ENCODE measurements around the gene CERS6. TPM values are rescaled to one million over a fixed set of nuclear protein-coding genes. Genes with fewer than 3 reads are reported as not detected.

Gene CERS6
- total and polyA plus RNA-seq, 10 donors: 2.5 to 22.3 (median 12.8) TPM

- H3K27ac ChIP-seq: no peak overlapping the region
- 77 to 89% (median 88%) methylated on average over 2 of the region's 2 CpGs for WGBS, 5 donors
- no peak for TF ChIP-seq CTCF (IDR thresholded peaks at IDR 0.05 in 8 of 11, conservative IDR thresholded peaks at IDR 0.05 in 3 of 11)
- DNase-seq: no peak
- H3K4me1 ChIP-seq: no peaks in the 10 kb centered on the region
- intact Hi-C loops (cut with DNase I; ENCODE audit: low total_unique reads): loop anchor here (5.0 kb wide), 1 partner anchor 149 kb away; no protein-coding TSS in a partner anchor
- peaks cover 0 to 32% (median 4%) of the 10 kb centered on the region in 6 donors for H3K36me3 ChIP-seq
- no peaks in the 10 kb centered on the region for H3K27me3 ChIP-seq (replicated peaks in 1 of 7)
- H3K9me3 ChIP-seq: peaks cover 0 to 9% (median 2%) of the 10 kb centered on the region in 8 donors
- H3K4me3 ChIP-seq: no peak overlapping the region
These were observed 317.1 kb downstream of the CERS6 start for GRCh38 chr2:168773128-168773527.

GRCh38 chr2:168773719-168774521, 317.8 kb downstream of the CERS6 start:
- H3K27ac ChIP-seq: no peak overlapping the region

GRCh38 chr2:168775837-168776236, 319.8 kb downstream of the CERS6 start:
- Histone ChIP-seq H3K4me1 (no peaks in the 10 kb centered on the region), H3K27me3 (replicated peaks in 1 of 7) (no peaks in the 10 kb centered on the region), H3K4me3 (no peak overlapping the region), H3K36me3 (peaks cover 0 to 7% (median 0%) of the 10 kb centered on the region in 6 donors), H3K27ac (no peak overlapping the region), H3K9me3 (peaks cover 0 to 9% (median 2%) of the 10 kb centered on the region in 8 donors)
- 0% methylated on average over 1 of the region's 1 CpG for WGBS, 5 donors
- intact Hi-C loops (cut with DNase I; ENCODE audit: low total_unique reads): no loop called here
- no peak for DNase-seq
- TF ChIP-seq POLR2A (IDR thresholded peaks at IDR 0.05): no peak
- no peak for TF ChIP-seq POLR2AphosphoS5 (IDR thresholded peaks at IDR 0.05)

More at GRCh38 chr2:168773719-168774521, 317.8 kb downstream of the CERS6 start:
- intact Hi-C loops (cut with DNase I; ENCODE audit: low total_unique reads): loop anchor here (5.0 kb wide), 1 partner anchor 148 kb away; no protein-coding TSS in a partner anchor
- DNase-seq: no peak
- Histone ChIP-seq H3K36me3 (peaks cover 0 to 26% (median 4%) of the 10 kb centered on the region in 6 donors), H3K9me3 (peaks cover 0 to 9% (median 2%) of the 10 kb centered on the region in 8 donors), H3K4me3 (no peak overlapping the region), H3K4me1 (no peaks in the 10 kb centered on the region), H3K27me3 (replicated peaks in 1 of 7) (no peaks in the 10 kb centered on the region)
- WGBS, 5 donors: 57 to 68% (median 59%) methylated on average over 9 of the region's 9 CpGs
- peak; percentile 27 to 81 (median 70) for TF ChIP-seq CTCF (IDR thresholded peaks at IDR 0.05 in 8 of 11, conservative IDR thresholded peaks at IDR 0.05 in 3 of 11)
- TF ChIP-seq POLR2A (IDR thresholded peaks at IDR 0.05): no peak
- peak in 2 of 3 donors; percentile 34 to 63 for TF ChIP-seq POLR2AphosphoS5 (IDR thresholded peaks at IDR 0.05)

GRCh38 chr2:168780669-168781071, 324.6 kb downstream of the CERS6 start:
- Histone ChIP-seq H3K9me3 (peaks cover 0 to 6% (median 2%) of the 10 kb centered on the region in 8 donors), H3K27ac (no peak overlapping the region), H3K36me3 (no peaks in the 10 kb centered on the region), H3K4me3 (no peak overlapping the region), H3K27me3 (replicated peaks in 1 of 7) (no peaks in the 10 kb centered on the region), H3K4me1 (no peaks in the 10 kb centered on the region)
- intact Hi-C loops (cut with DNase I; ENCODE audit: low total_unique reads): no loop called here
- WGBS, 5 donors: 85 to 100% (median 89%) methylated on average over 1 of the region's 1 CpG
- no peak for DNase-seq
- TF ChIP-seq POLR2A (IDR thresholded peaks at IDR 0.05): no peak
- no peak for TF ChIP-seq CTCF (IDR thresholded peaks at IDR 0.05 in 8 of 11, conservative IDR thresholded peaks at IDR 0.05 in 3 of 11)
- TF ChIP-seq POLR2AphosphoS5 (IDR thresholded peaks at IDR 0.05): no peak

Data from spleen (tissue), 11 donors.